Calu3 (cell line): ENCODE measurements around the gene CYGB. TPM values are rescaled to one million over a fixed set of nuclear protein-coding genes. Genes with fewer than 3 reads are reported as not detected.

Experiments used
- BruUV-seq: library from RNA; stranded (reverse); fragments of 400-500 nt; replicated peaks from 2 replicates; lab custom pipeline; 2021; lab: Mats Ljungman, UMichigan
- CTCF ChIA-PET: fragments of 300-600 bp; sonication (Branson Sonifier 250); formaldehyde crosslinking; loops from one replicate; lab custom pipeline; 2022; ENCODE audit warnings: antibody characterized with exemption; lab: Charles Lee
- DNase-seq: peaks from one replicate; pipeline ENCODE4 v3.0.0; 2022
- H3K27ac Mint-ChIP-seq: one replicate; pipeline ENCODE4 v1.8.0; 2022; ENCODE audit warnings: mixed read lengths; ENCODE audit not compliant: unreplicated experiment
- H3K27me3 Mint-ChIP-seq: one replicate; pipeline ENCODE4 v1.8.0; 2022; ENCODE audit warnings: mixed read lengths; ENCODE audit not compliant: unreplicated experiment
- H3K36me3 Mint-ChIP-seq: one replicate; pipeline ENCODE4 v1.8.0; 2022; ENCODE audit warnings: mild to moderate bottlenecking, moderate library complexity, mixed read lengths; ENCODE audit not compliant: insufficient read depth, unreplicated experiment
- H3K4me1 Mint-ChIP-seq: one replicate; pipeline ENCODE4 v1.8.0; 2022; ENCODE audit warnings: mild to moderate bottlenecking, low read depth, mixed read lengths; ENCODE audit not compliant: unreplicated experiment
- H3K4me3 Mint-ChIP-seq: one replicate; pipeline ENCODE4 v1.8.0; 2022; ENCODE audit warnings: mild to moderate bottlenecking, low read depth, moderate library complexity, mixed read lengths; ENCODE audit not compliant: unreplicated experiment
- H3K9me3 Mint-ChIP-seq: one replicate; pipeline ENCODE4 v1.8.0; 2022; ENCODE audit warnings: low read depth, mixed read lengths; ENCODE audit not compliant: unreplicated experiment
- CTCF ChIP-seq: fragments of 200-600 bp; IDR thresholded peaks from one replicate; pipeline ENCODE4 v1.8.0; 2022; ENCODE audit warnings: antibody characterized with exemption; ENCODE audit not compliant: unreplicated experiment
- intact Hi-C: fragments of 100-400 bp; cut with micrococcal nuclease; formaldehyde crosslinking; loops from one replicate; pipeline ENCODE4 v1.10.0; 2022; ENCODE audit not compliant: unreplicated experiment
- total RNA-seq: library from RNA; stranded (reverse); gene quantifications from 2 replicates; pipeline ENCODE4 v1.2.3, GENCODE V29; 2022

The CYGB gene
- total RNA-seq, 1 experiment from 2014 or later, result not detected

- DNase-seq, result no peak
- no peak for TF ChIP-seq CTCF
- CTCF ChIA-PET, result no interaction called here
- Mint-ChIP-seq H3K27me3 (no peaks in the 10 kb centered on the region), H3K36me3 (peaks cover 16% of the 10 kb centered on the region), H3K27ac (no peak overlapping the region), H3K9me3 (no peaks in the 10 kb centered on the region), H3K4me1 (no peaks in the 10 kb centered on the region), H3K4me3 (no peak overlapping the region)
- intact Hi-C loops, result no loop called here
- BruUV-seq, result no TSS peak
These were observed 58.6 kb downstream of the CYGB start for GRCh38 chr17:76478730-76479514.

GRCh38 chr17:76478097-76478496, 59.4 kb downstream of the CYGB start:
- Mint-ChIP-seq H3K27ac (no peak overlapping the region), H3K4me3 (no peak overlapping the region), H3K27me3 (no peaks in the 10 kb centered on the region), H3K9me3 (no peaks in the 10 kb centered on the region), H3K36me3 (peaks cover 18% of the 10 kb centered on the region), H3K4me1 (no peaks in the 10 kb centered on the region)
- BruUV-seq, result no TSS peak
- CTCF ChIA-PET, result no interaction called here
- no peak for DNase-seq
- TF ChIP-seq CTCF, result no peak
- intact Hi-C loops, result no loop called here

- no TSS peak for BruUV-seq
- H3K27ac Mint-ChIP-seq, result no peak overlapping the region
- peaks cover 19% of the 10 kb centered on the region for H3K36me3 Mint-ChIP-seq
- no peaks in the 10 kb centered on the region for H3K9me3 Mint-ChIP-seq
- TF ChIP-seq CTCF, result no peak
- no peak overlapping the region for H3K4me3 Mint-ChIP-seq
- H3K27me3 Mint-ChIP-seq, result no peaks in the 10 kb centered on the region
- intact Hi-C loops, result no loop called here
- CTCF ChIA-PET, result no interaction called here
- H3K4me1 Mint-ChIP-seq, result no peaks in the 10 kb centered on the region
- no peak for DNase-seq
These were observed 59.9 kb downstream of the CYGB start for GRCh38 chr17:76477576-76477975.

Other genes starting within 250 kb of the CYGB start
- 3.0 and 3.9 TPM in 2 replicates for gene QRICH2, start 229.4 kb downstream of the CYGB start, total RNA-seq
- gene PRPSAP1, start 183.8 kb downstream of the CYGB start, total RNA-seq, result 41.2 and 42.6 TPM in 2 replicates
- gene SPHK1, start 153.1 kb downstream of the CYGB start, total RNA-seq, result 1.5 and 1.7 TPM in 2 replicates
- 29.0 and 34.4 TPM in 2 replicates for gene UBE2O, start 84.6 kb downstream of the CYGB start, total RNA-seq
- gene AANAT, start 70.1 kb downstream of the CYGB start, total RNA-seq, result not detected in 2 replicates
- 47.7 and 47.9 TPM in 2 replicates for gene RHBDF2, start 36.3 kb downstream of the CYGB start, total RNA-seq
- gene PRCD, start 2.3 kb upstream of the CYGB start, total RNA-seq, result not detected in 2 replicates
- 10.5 and 11.6 TPM in 2 replicates for gene ST6GALNAC2, start 48.2 kb upstream of the CYGB start, total RNA-seq
- gene ST6GALNAC1, start 106.0 kb upstream of the CYGB start, total RNA-seq, result 52.2 and 52.4 TPM in 2 replicates
- gene MXRA7, start 173.3 kb upstream of the CYGB start, total RNA-seq, result 6.5 and 9.9 TPM in 2 replicates
- gene JMJD6, start 188.9 kb upstream of the CYGB start, total RNA-seq, result 60.8 and 62.1 TPM in 2 replicates
- 56.1 and 58.1 TPM in 2 replicates for gene METTL23, start 189.1 kb upstream of the CYGB start, total RNA-seq
- 238 and 241 TPM in 2 replicates for gene SRSF2, start 199.6 kb upstream of the CYGB start, total RNA-seq
- gene MFSD11, start 200.4 kb upstream of the CYGB start, total RNA-seq, result 21.4 and 23.9 TPM in 2 replicates